GM12801 (cell line): ENCODE measurements around the gene INSIG1.

Experiments used
- CTCF ChIP-seq: IDR thresholded peaks from one replicate; pipeline ENCODE4 v1.5.1; 2011; ENCODE audit warnings: control low read depth; ENCODE audit not compliant: insufficient read length; ENCODE audit errors: extremely low read depth

INSIG1 gene

GRCh38 chr7:155276042-155276799 is 21.5 kb upstream of the INSIG1 start:
- no peak for TF ChIP-seq CTCF

- no peak for TF ChIP-seq CTCF
These were observed 20.8 kb upstream of the INSIG1 start for GRCh38 chr7:155276800-155277375.

- no peak for TF ChIP-seq CTCF
These were observed 20.2 kb upstream of the INSIG1 start for GRCh38 chr7:155277385-155277994.

GRCh38 chr7:155278921-155279320 is 18.8 kb upstream of the INSIG1 start:
- no peak for TF ChIP-seq CTCF

GRCh38 chr7:155279787-155280445 is 17.8 kb upstream of the INSIG1 start:
- TF ChIP-seq CTCF, result no peak

- TF ChIP-seq CTCF, result no peak
These were observed 17.0 kb upstream of the INSIG1 start for GRCh38 chr7:155280446-155281397.
